GM23338 (cell line): ENCODE data around the gene DCLK1. TPM values are rescaled to one million over a fixed set of nuclear protein-coding genes. Genes with fewer than 3 reads are reported as not detected.

Experiments
- ATAC-seq: fragments of 200-7000 bp; cut with Tn5 transposase; 3 replicates; pipeline ENCODE4 v1.9.1; 2020
- DNase-seq: peaks from one replicate; pipeline ENCODE4 v3.0.0-alpha.2; 2015; ENCODE audit warnings: low spot score
- H2AFZ ChIP-seq: fragments of 200-600 bp; sonication (generic); 2 replicates; pipeline ENCODE4 v1.8.0; 2016; ENCODE audit warnings: antibody characterized with exemption, mild to moderate bottlenecking, moderate library complexity
- H3F3A ChIP-seq: fragments of 200-600 bp; sonication (generic); replicated peaks from 2 replicates; pipeline ENCODE4 v1.8.0; 2017; ENCODE audit warnings: antibody characterized with exemption, mixed run types, low read depth
- H3K27ac ChIP-seq: fragments of 200-600 bp; sonication (generic); 2 replicates; pipeline ENCODE4 v1.6.1; 2016; ENCODE audit warnings: low read depth
- H3K27me3 ChIP-seq: fragments of 200-600 bp; sonication (generic); 2 replicates; pipeline ENCODE4 v1.8.0; 2016; ENCODE audit warnings: mild to moderate bottlenecking, mixed run types, moderate library complexity; ENCODE audit not compliant: insufficient read depth
- H3K36me3 ChIP-seq: fragments of 200-600 bp; sonication (generic); 2 replicates; pipeline ENCODE4 v1.8.0; 2016; ENCODE audit warnings: mild to moderate bottlenecking; ENCODE audit not compliant: insufficient read depth
- H3K4me1 ChIP-seq: fragments of 200-600 bp; sonication (generic); 2 replicates; pipeline ENCODE4 v1.8.0; 2016; ENCODE audit warnings: mild to moderate bottlenecking, moderate library complexity; ENCODE audit not compliant: insufficient read depth
- H3K4me2 ChIP-seq: fragments of 200-600 bp; sonication (generic); 2 replicates; pipeline ENCODE4 v1.7.1; 2017; ENCODE audit warnings: mixed run types
- H3K4me3 ChIP-seq: fragments of 200-600 bp; sonication (generic); 2 replicates; pipeline ENCODE4 v1.6.1; 2016; ENCODE audit warnings: mixed run types
- H3K79me2 ChIP-seq: fragments of 200-600 bp; sonication (generic); replicated peaks from 2 replicates; pipeline ENCODE4 v1.8.0; 2017; ENCODE audit warnings: mild to moderate bottlenecking; ENCODE audit not compliant: insufficient read depth
- H3K9me2 ChIP-seq: fragments of 200-600 bp; sonication (generic); 2 replicates; pipeline ENCODE4 v1.8.0; 2017; ENCODE audit not compliant: insufficient read depth
- H4K20me1 ChIP-seq: fragments of 200-600 bp; sonication (generic); replicated peaks from 2 replicates; pipeline ENCODE4 v1.8.0; 2017; ENCODE audit warnings: mild to moderate bottlenecking; ENCODE audit not compliant: insufficient read depth
- H3K27ac Mint-ChIP-seq: 2 replicates; pipeline ENCODE4 v1.8.0; 2020; ENCODE audit warnings: inconsistent platforms, mild to moderate bottlenecking, moderate library complexity, mixed read lengths
- H3K27me3 Mint-ChIP-seq: 3 replicates; pipeline ENCODE4 v1.8.0; 2022; ENCODE audit warnings: low read depth, mild to moderate bottlenecking, moderate library complexity, mixed read lengths, inconsistent platforms; ENCODE audit not compliant: insufficient read depth, poor library complexity
- H3K36me3 Mint-ChIP-seq: 3 replicates; pipeline ENCODE4 v1.8.0; 2021; ENCODE audit warnings: low read depth, mild to moderate bottlenecking, inconsistent platforms, moderate library complexity, mixed read lengths
- H3K4me1 Mint-ChIP-seq: 3 replicates; pipeline ENCODE4 v1.8.0; 2020; ENCODE audit warnings: mild to moderate bottlenecking, inconsistent platforms, mixed read lengths
- H3K4me3 Mint-ChIP-seq: 3 replicates; pipeline ENCODE4 v1.8.0; 2021; ENCODE audit warnings: moderate library complexity, mild to moderate bottlenecking, inconsistent platforms, mixed read lengths
- H3K9me3 Mint-ChIP-seq: 3 replicates; pipeline ENCODE4 v1.8.0; 2020; ENCODE audit warnings: moderate library complexity, mild to moderate bottlenecking, inconsistent platforms, mixed read lengths
- CREB1 ChIP-seq: fragments of 250-450 bp; sonication (Bioruptor Pico); IDR thresholded peaks from 2 replicates; pipeline ENCODE4 v1.5.0; 2020; ENCODE audit warnings: low read depth, mild to moderate bottlenecking, moderate library complexity
- EZH2 ChIP-seq: fragments of 200-600 bp; sonication (generic); IDR thresholded peaks from one replicate; pipeline ENCODE4 v1.8.0; 2017; ENCODE audit warnings: antibody characterized with exemption, mild to moderate bottlenecking, low read depth; ENCODE audit not compliant: unreplicated experiment
- JUNB ChIP-seq: IDR thresholded peaks from one replicate; pipeline ENCODE4 v1.6.1; 2016; ENCODE audit warnings: antibody characterized with exemption; ENCODE audit not compliant: unreplicated experiment
- NANOG ChIP-seq: IDR thresholded peaks from 2 replicates; pipeline ENCODE4 v1.6.1; 2016; ENCODE audit warnings: antibody characterized with exemption, borderline replicate concordance
- POLR2AphosphoS5 ChIP-seq: IDR thresholded peaks from 2 replicates; pipeline ENCODE4 v1.6.1; 2016; ENCODE audit warnings: antibody characterized with exemption, low read depth
- STAT1 ChIP-seq: IDR thresholded peaks from one replicate; pipeline ENCODE4 v1.6.1; 2016; ENCODE audit warnings: antibody characterized with exemption; ENCODE audit not compliant: unreplicated experiment
- ZNF114 ChIP-seq: fragments of 250-450 bp; sonication (Bioruptor Pico); IDR thresholded peaks from 2 replicates; pipeline ENCODE4 v1.5.0; 2020; ENCODE audit warnings: mild to moderate bottlenecking, moderate library complexity
- ZNF331 ChIP-seq: fragments of 250-450 bp; sonication (Bioruptor Pico); IDR thresholded peaks from 2 replicates; pipeline ENCODE4 v1.5.0; 2020; ENCODE audit warnings: low read depth, mild to moderate bottlenecking, moderate library complexity
- polyA plus RNA-seq: library from polyadenylated mRNA; unstranded; fragments of >200 nt; fragmentation: Nextera tagmentation; extraction: Ambion mirVana; gene quantifications from 2 replicates; pipeline ENCODE4 v1.2.1, GENCODE V29; 2016
- total RNA-seq: library from RNA; depleted of rRNA; stranded (reverse); fragments of >200 nt; shearing (Covaris generic); gene quantifications from 2 replicates; pipeline ENCODE4 v1.2.3, GENCODE V29; 2014
- TF ChIP-seq, protein P1 (sequence below), 2 experiments: fragments of 200-600 bp in 1 of 2; sonication (generic) in 1 of 2; conservative IDR thresholded peaks; 2 replicates each; pipeline versions ENCODE4 v1.5.1 to v1.6.1; 2016 to 2017; ENCODE audit warnings: antibody characterized with exemption in 2 of 2, low read depth in 2 of 2, mild to moderate bottlenecking in 2 of 2, moderate library complexity in 1 of 2
- TF ChIP-seq, protein P2 (sequence below): IDR thresholded peaks from one replicate; pipeline ENCODE4 v1.6.1; 2018; ENCODE audit warnings: antibody characterized with exemption; ENCODE audit not compliant: unreplicated experiment
- TF ChIP-seq, protein P3 (sequence below): IDR thresholded peaks from 2 replicates; pipeline ENCODE4 v1.6.1; 2016; ENCODE audit warnings: antibody characterized with exemption

The DCLK1 gene
- total and polyA plus RNA-seq, 2 experiments from 2014 or later: 13.1 to 57.7 TPM

DNA sequence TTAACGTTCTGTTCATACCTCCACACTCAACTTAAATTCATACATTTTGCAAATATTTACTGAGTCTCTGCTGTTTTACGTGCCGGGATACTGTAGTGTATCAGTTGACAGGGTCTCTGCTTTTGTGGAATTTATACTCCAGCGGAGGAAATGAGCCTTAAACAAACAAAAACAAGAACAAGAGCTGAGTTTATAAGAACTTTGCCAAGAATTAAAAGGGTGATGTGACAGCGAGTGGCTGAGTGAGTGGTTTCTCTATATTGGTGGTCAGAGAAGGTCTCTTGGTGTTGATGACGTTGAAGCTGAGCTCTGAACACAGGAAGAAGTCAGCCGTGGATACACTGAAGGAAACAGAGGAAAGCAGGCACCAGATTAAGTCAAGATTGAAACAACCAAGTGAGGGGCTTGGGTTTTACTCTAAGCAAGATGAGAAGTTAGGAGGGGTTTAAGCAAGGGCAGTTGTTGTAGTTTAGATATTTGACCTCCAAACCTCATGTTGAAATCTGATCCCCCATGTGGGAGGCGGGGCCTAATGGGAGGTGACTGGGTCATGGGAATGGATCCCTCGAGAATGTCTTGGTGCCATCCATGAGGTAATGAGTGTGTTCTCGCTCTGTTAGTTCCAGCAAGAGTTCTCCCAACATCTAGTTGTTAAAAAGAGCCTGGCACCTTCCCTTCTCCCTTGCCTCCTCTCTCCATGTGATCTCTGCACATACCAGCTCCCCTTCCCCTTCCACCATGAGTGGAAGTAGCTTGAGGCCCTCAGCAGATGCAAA lies 248.3 kb downstream of the DCLK1 start:
- no peak overlapping the region for H3K4me2 ChIP-seq

DNA sequence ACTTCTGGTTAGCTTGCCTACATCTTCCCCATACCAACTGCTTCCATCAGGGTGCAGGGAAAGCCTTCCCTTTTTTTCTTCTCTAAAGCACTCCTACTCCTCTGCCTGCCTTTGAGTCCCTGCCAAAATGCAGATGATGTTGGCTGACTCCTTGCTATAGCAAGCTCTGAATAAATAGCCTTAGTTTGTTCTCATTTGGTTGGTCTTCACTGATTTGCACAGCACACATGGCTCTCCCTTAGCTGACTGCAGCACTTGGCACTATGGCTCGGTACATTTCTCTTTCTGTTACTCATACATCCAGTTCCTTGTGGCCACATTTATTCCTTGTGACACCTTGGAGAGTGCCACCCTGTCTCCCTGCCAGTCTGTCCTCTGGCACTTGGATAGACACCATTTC lies 249.8 kb downstream of the DCLK1 start:
- no peaks in the 10 kb centered on the region for H3K9me3 Mint-ChIP-seq
- peaks cover 11% of the 10 kb centered on the region for H3K4me1 Mint-ChIP-seq
- H3F3A ChIP-seq: no peaks in the 10 kb centered on the region
- no peak overlapping the region for H3K4me3 Mint-ChIP-seq
- H3K36me3 Mint-ChIP-seq: no peaks in the 10 kb centered on the region
- no peak overlapping the region for H3K27ac ChIP-seq
- ATAC-seq (no peak), DNase-seq (no peak)
- H3K36me3 ChIP-seq: no peaks in the 10 kb centered on the region
- H4K20me1 ChIP-seq: no peaks in the 10 kb centered on the region
- no peaks in the 10 kb centered on the region for H3K27me3 ChIP-seq
- H3K4me1 ChIP-seq: 0 out of 2 replicates have a peak, but pooled peaks cover 12% of the 10 kb centered on the region
- peaks cover 46% of the 10 kb centered on the region for H3K9me2 ChIP-seq
- no peak overlapping the region for H3K4me3 ChIP-seq
- H3K4me2 ChIP-seq: no peak overlapping the region
- no peak overlapping the region for H2AFZ ChIP-seq
- H3K79me2 ChIP-seq: no peaks in the 10 kb centered on the region
- H3K27me3 Mint-ChIP-seq: peaks cover 1% of the 10 kb centered on the region
- no peak overlapping the region for H3K27ac Mint-ChIP-seq
- TF ChIP-seq, protein P1, sequence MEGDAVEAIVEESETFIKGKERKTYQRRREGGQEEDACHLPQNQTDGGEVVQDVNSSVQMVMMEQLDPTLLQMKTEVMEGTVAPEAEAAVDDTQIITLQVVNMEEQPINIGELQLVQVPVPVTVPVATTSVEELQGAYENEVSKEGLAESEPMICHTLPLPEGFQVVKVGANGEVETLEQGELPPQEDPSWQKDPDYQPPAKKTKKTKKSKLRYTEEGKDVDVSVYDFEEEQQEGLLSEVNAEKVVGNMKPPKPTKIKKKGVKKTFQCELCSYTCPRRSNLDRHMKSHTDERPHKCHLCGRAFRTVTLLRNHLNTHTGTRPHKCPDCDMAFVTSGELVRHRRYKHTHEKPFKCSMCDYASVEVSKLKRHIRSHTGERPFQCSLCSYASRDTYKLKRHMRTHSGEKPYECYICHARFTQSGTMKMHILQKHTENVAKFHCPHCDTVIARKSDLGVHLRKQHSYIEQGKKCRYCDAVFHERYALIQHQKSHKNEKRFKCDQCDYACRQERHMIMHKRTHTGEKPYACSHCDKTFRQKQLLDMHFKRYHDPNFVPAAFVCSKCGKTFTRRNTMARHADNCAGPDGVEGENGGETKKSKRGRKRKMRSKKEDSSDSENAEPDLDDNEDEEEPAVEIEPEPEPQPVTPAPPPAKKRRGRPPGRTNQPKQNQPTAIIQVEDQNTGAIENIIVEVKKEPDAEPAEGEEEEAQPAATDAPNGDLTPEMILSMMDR (conservative IDR thresholded peaks at IDR 0.05; ENCODE audit: low read depth in 2 of 2): no peak
- no peak for TF ChIP-seq EZH2
- TF ChIP-seq, protein P2, sequence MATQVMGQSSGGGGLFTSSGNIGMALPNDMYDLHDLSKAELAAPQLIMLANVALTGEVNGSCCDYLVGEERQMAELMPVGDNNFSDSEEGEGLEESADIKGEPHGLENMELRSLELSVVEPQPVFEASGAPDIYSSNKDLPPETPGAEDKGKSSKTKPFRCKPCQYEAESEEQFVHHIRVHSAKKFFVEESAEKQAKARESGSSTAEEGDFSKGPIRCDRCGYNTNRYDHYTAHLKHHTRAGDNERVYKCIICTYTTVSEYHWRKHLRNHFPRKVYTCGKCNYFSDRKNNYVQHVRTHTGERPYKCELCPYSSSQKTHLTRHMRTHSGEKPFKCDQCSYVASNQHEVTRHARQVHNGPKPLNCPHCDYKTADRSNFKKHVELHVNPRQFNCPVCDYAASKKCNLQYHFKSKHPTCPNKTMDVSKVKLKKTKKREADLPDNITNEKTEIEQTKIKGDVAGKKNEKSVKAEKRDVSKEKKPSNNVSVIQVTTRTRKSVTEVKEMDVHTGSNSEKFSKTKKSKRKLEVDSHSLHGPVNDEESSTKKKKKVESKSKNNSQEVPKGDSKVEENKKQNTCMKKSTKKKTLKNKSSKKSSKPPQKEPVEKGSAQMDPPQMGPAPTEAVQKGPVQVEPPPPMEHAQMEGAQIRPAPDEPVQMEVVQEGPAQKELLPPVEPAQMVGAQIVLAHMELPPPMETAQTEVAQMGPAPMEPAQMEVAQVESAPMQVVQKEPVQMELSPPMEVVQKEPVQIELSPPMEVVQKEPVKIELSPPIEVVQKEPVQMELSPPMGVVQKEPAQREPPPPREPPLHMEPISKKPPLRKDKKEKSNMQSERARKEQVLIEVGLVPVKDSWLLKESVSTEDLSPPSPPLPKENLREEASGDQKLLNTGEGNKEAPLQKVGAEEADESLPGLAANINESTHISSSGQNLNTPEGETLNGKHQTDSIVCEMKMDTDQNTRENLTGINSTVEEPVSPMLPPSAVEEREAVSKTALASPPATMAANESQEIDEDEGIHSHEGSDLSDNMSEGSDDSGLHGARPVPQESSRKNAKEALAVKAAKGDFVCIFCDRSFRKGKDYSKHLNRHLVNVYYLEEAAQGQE: no peak
- TF ChIP-seq, protein P3, sequence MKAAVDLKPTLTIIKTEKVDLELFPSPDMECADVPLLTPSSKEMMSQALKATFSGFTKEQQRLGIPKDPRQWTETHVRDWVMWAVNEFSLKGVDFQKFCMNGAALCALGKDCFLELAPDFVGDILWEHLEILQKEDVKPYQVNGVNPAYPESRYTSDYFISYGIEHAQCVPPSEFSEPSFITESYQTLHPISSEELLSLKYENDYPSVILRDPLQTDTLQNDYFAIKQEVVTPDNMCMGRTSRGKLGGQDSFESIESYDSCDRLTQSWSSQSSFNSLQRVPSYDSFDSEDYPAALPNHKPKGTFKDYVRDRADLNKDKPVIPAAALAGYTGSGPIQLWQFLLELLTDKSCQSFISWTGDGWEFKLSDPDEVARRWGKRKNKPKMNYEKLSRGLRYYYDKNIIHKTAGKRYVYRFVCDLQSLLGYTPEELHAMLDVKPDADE: no peak
- no peak for TF ChIP-seq ZNF331 (CRISPR knock-in tag)
- TF ChIP-seq ZNF114 (CRISPR knock-in tag): no peak

More for the DNA sequence above, 248.3 kb downstream of the DCLK1 start:
- Histone ChIP-seq H4K20me1 (no peaks in the 10 kb centered on the region), H3K4me3 (no peak overlapping the region), H3K36me3 (no peaks in the 10 kb centered on the region), H3K79me2 (no peaks in the 10 kb centered on the region), H3K27ac (no peak overlapping the region), H2AFZ (no peak overlapping the region), H3F3A (no peaks in the 10 kb centered on the region), H3K4me1 (0 out of 2 replicates have a peak, but pooled peaks cover 12% of the 10 kb centered on the region), H3K9me2 (peaks cover 33% of the 10 kb centered on the region), H3K27me3 (no peaks in the 10 kb centered on the region)
- Mint-ChIP-seq H3K4me3 (no peak overlapping the region), H3K36me3 (no peaks in the 10 kb centered on the region), H3K4me1 (peaks cover 11% of the 10 kb centered on the region), H3K27me3 (peaks cover 1% of the 10 kb centered on the region), H3K27ac (no peak overlapping the region), H3K9me3 (no peaks in the 10 kb centered on the region)
- TF ChIP-seq NANOG (no peak), CREB1 (CRISPR knock-in tag) (no peak), STAT1 (no peak), ZNF331 (CRISPR knock-in tag) (no peak), POLR2AphosphoS5 (no peak), ZNF114 (CRISPR knock-in tag) (no peak), JUNB (no peak)
- TF ChIP-seq, protein P2: no peak
- DNase-seq (no peak), ATAC-seq (no peak)
